Measurements from ENCODE around the gene MYO1B.

DNA sequence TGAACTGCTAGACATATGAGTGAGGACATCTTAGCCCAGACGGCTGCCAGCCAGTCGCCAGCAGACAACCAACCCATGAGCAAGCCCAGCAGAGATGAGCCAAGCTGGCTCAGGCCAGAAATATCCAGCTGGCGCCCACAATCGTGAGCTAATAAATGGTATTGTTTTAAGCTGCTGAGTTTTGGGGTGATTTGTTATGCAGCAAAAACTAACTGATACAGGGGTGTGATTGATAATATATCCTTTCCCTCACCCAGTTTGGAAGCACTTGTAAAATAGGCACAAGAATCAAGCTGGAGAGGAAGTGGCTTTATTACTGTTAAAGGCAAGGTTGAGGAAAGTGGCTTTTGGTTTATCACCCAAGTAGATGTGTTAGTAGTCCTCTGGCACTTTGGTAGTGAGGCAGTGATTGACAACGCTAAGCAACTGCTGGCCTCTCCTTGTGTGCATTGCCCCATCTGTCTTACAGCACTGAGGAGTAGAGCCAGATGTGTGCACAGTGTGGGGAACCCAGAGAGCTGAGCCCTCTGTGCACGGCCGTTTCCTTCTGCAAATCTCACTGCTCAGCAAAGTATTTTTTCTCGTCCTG lies 110.1 kb downstream of the MYO1B start:
- TF ChIP-seq CTCF (IDR thresholded peaks at IDR 0.05) = no peak
- TF ChIP-seq POLR2A (IDR thresholded peaks at IDR 0.05) = no peak
